H1 (cell line): ENCODE data around the gene GCNT1. TPM values are rescaled to one million over a fixed set of nuclear protein-coding genes. Genes with fewer than 3 reads are reported as not detected.

Experiments
- CTCF ChIP-seq, 3 experiments: IDR thresholded peaks; 1 replicate in 2 of 3; 2 replicates in 1 of 3; pipeline versions ENCODE4 v1.5.1 to v1.6.1; 2011; ENCODE audit warnings: low read length in 3 of 3, mild to moderate bottlenecking in 3 of 3, inconsistent platforms in 2 of 3, low read depth in 1 of 3, moderate library complexity in 1 of 3; ENCODE audit not compliant: insufficient read depth in 1 of 3; ENCODE audit errors: control extremely low read depth in 1 of 3
- polyA plus RNA-seq, 7 experiments: library from polyadenylated mRNA; depleted of rRNA in 3 of 7; stranded (reverse) in 5 of 7; unstranded in 2 of 7; fragments of >200 nt in 5 of 7; fragments of 200-250 nt in 2 of 7; gene quantifications; 1 replicate in 5 of 7; 2 replicates in 1 of 7; 4 replicates in 1 of 7; pipeline versions ENCODE4 v1.2.1 to v1.2.3, GENCODE V29; 2011 to 2013; ENCODE audit warnings: missing spikeins in 2 of 7, mixed read lengths in 2 of 7
- total RNA-seq: library from RNA; stranded (reverse); fragmentation: NEBNext Ultra II Directional; extraction: Animal tissue kit (Norgen Biotek cat#: 25700); gene quantifications from 2 replicates; pipeline ENCODE4 v1.2.1, GENCODE V29; 2021

GCNT1 gene
- total and polyA plus RNA-seq, 2 of the 8 experiments (the other 6 are each of a cell fraction or from before 2014, with no cell fraction given) = 13.0 to 16.5 TPM

GRCh38 chr9:76423216-76424177 lies 35.5 kb upstream of the GCNT1 start (continued):
- no peak for TF ChIP-seq CTCF (IDR thresholded peaks at IDR 0.05; ENCODE audit: control extremely low read depth in 1 of 3, insufficient read depth in 1 of 3, low read depth in 1 of 3, low read length in 3 of 3)
